Dendritic cell treated with granulocyte-macrophage colony-stimulating factor and Interleukin-4, amounts not matched to agents 40 ng/mL and 50 ng/mL, for 4 days (primary cell): ENCODE measurements around the gene TSHR.
A peak's percentile ranks its signal among the peaks of the same experiment; 100 is the strongest.
"Not testable (repeated sequence)": the region's sequence is repeated elsewhere in the genome, so short reads cannot be mapped to it uniquely, and the experiment has no call there.

Source experiments
- H3K27ac Mint-ChIP-seq: one replicate; pipeline ENCODE4 v1.8.0; 2022; ENCODE audit warnings: mild to moderate bottlenecking, mixed read lengths
- H3K27me3 Mint-ChIP-seq: one replicate; pipeline ENCODE4 v1.8.0; 2022; ENCODE audit warnings: mild to moderate bottlenecking, mixed read lengths
- H3K36me3 Mint-ChIP-seq: one replicate; pipeline ENCODE4 v1.8.0; 2022; ENCODE audit warnings: low read depth, mixed read lengths
- H3K4me1 Mint-ChIP-seq: one replicate; pipeline ENCODE4 v1.8.0; 2022; ENCODE audit warnings: low read depth, mixed read lengths
- H3K4me3 Mint-ChIP-seq: one replicate; pipeline ENCODE4 v1.8.0; 2022; ENCODE audit warnings: mild to moderate bottlenecking, moderate library complexity, mixed read lengths
- H3K9me3 Mint-ChIP-seq: one replicate; pipeline ENCODE4 v1.8.0; 2022; ENCODE audit warnings: mixed read lengths
- intact Hi-C: fragments of 100-400 bp; cut with micrococcal nuclease; formaldehyde crosslinking; loops from one replicate; pipeline ENCODE4 v1.15.0; 2022

TSHR gene

DNA sequence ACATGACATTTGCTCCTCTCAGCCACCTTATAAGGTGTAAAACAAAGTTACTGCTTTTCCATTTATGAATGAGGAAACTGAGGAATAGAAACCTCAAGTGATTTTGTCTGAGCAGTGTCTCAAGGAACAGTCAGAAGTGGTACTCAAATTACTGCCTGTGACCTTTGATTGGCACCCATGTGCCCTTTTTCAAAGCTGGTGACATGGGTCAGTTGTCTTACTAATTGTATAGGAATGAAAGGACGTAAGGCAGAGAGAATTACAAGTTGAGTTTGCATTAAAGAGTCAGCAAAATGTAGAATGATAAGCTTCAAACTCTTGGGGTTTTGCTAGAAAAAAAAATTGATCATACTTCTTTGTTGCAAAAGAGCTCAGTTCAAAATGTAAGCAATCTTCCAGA, 136.2 kb downstream of the TSHR start:
- Mint-ChIP-seq H3K4me3 (no peak overlapping the region), H3K27me3 (no peaks in the 10 kb centered on the region), H3K9me3 (no peaks in the 10 kb centered on the region), H3K36me3 (no peaks in the 10 kb centered on the region), H3K4me1 (peaks cover 5% of the 10 kb centered on the region), H3K27ac (no peak overlapping the region)
- intact Hi-C loops = no loop called here

DNA sequence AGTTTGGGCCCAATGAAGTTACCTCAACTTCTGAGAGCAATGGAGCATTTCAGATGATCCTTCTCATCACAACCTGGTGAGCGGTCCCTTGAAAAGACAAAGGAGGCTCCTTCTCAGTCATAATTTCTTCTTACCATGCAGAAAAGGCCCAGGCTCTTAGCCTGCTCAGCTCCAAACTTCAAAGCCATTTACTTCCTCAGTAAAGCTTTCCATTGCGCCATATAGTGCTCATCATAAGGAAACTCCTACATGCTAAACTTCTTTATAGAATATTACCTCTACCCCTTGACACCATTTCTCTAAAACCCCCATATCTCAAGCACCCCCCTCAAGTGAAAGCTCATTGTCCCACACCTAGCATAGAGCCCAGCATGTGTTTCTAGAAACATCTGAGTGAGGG, 138.2 kb downstream of the TSHR start:
- H3K36me3 Mint-ChIP-seq = no peaks in the 10 kb centered on the region
- no peak overlapping the region for H3K27ac Mint-ChIP-seq
- H3K27me3 Mint-ChIP-seq = no peaks in the 10 kb centered on the region
- H3K9me3 Mint-ChIP-seq = no peaks in the 10 kb centered on the region
- H3K4me1 Mint-ChIP-seq = peaks cover 5% of the 10 kb centered on the region
- no peak overlapping the region for H3K4me3 Mint-ChIP-seq
- intact Hi-C loops = no loop called here

DNA sequence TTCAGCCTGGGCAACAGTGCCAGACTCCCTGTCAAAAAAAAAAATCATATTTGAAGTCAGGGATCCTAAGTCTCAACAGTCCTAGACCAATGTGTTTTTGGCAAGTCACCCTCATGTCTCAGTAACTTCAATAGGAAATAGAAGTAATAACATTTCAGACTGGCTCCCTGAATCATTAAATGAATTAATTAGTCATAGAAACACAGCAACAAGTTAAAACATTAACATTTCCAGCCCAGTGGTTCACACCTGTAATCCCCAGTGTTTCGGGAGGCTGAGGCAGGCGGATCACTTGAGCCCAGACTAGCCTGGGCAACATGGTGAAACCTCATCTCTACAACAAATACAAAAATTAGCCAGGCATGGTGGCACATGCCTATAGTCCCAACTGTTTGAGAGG, 140.1 kb downstream of the TSHR start:
- Mint-ChIP-seq H3K4me3 (no peak overlapping the region), H3K4me1 (peaks cover 5% of the 10 kb centered on the region), H3K36me3 (no peaks in the 10 kb centered on the region), H3K27ac (no peak overlapping the region), H3K27me3 (no peaks in the 10 kb centered on the region), H3K9me3 (no peaks in the 10 kb centered on the region)
- intact Hi-C loops = no loop called here

DNA sequence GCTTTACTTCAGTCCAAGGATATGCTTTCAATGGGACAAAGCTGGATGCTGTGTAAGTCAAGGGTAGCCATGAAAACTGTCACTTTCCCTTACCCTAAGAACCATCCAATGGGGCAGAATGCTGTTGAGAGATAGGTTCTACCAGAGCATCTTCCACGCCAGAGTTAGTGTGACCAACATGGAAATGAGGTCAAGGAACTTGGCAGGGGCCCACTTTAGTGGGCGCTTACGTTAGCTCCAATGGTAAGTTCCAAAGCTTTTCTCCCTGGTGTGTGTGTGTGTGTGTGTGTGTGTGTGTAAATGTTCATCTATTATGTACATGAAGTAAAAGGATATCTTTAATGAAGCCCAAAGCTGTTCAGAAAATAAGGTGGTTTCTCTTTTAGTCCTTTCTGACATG, 141.2 kb downstream of the TSHR start:
- Mint-ChIP-seq H3K36me3 (no peaks in the 10 kb centered on the region), H3K4me1 (peaks cover 5% of the 10 kb centered on the region), H3K4me3 (no peak overlapping the region), H3K9me3 (no peaks in the 10 kb centered on the region), H3K27ac (no peak overlapping the region), H3K27me3 (no peaks in the 10 kb centered on the region)
- intact Hi-C loops = no loop called here

DNA sequence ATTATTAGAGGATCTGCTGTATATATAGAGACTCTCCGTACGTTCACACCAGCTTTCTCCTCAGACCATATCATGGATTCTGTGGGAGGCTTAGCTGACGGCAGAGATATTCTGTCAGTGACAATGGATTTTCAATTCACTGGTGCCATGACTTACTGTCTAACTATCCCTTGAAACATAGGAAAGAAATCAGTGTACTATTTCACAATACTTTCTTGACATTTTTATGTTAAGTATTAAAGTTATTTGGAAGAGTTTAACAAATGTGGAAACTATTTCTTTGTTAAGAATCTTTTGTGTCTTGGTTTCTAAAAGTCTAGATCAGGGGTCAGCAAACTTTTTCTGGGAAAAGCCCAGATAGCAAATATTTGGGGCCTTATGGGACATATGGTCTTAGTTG, 146.8 kb downstream of the TSHR start:
- H3K36me3 Mint-ChIP-seq = no peaks in the 10 kb centered on the region

DNA sequence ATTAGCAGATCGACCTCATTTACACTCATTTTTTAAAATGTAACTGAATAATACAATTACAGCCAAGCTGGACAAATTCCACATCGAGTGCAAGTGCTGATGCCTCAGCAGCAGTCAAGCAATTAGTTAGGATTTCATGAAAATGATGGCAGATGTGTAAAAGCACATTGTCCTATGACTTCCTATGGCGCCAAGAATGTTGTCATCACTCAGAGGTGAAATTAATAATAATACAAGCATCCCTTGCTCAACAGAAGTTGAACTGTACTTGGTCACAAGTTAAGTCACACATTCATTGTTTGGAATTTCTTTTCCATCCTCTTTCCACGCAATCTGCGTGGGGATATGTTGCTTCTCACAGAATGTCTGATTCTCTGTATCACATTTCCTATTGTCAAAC, 148.0 kb downstream of the TSHR start:
- Mint-ChIP-seq H3K27me3 (no peaks in the 10 kb centered on the region), H3K36me3 (no peaks in the 10 kb centered on the region), H3K4me3 (no peak overlapping the region), H3K27ac (no peak overlapping the region), H3K4me1 (no peaks in the 10 kb centered on the region), H3K9me3 (no peaks in the 10 kb centered on the region)
- intact Hi-C loops = no loop called here

More for the DNA sequence above, 146.8 kb downstream of the TSHR start:
- Mint-ChIP-seq H3K27me3 (no peaks in the 10 kb centered on the region), H3K4me1 (no peaks in the 10 kb centered on the region), H3K27ac (no peak overlapping the region), H3K4me3 (no peak overlapping the region), H3K9me3 (no peaks in the 10 kb centered on the region)
- intact Hi-C loops = no loop called here

DNA sequence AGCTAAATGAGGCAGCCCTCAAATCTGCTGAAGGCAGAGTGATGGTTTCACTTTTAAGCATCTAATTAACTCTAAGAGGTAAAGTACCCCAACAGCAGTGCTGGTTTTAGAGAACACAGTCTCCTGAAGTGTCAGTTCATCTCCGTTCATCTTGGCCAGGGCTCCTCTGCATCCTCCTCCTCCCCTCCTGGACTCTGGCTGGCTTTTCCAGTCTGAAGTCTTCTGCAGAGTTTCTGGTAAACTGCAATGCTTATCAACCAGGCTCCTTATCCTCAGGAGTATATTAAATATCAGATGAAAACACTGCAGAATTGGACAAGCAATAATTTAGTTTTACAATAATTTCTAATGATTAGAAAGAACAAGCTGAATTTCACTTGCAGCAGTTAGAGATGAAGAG, 150.0 kb downstream of the TSHR start:
- Mint-ChIP-seq H3K36me3 (no peaks in the 10 kb centered on the region), H3K4me3 (no peak overlapping the region), H3K27ac (no peak overlapping the region), H3K9me3 (no peaks in the 10 kb centered on the region), H3K27me3 (no peaks in the 10 kb centered on the region), H3K4me1 (no peaks in the 10 kb centered on the region)
- intact Hi-C loops = no loop called here

DNA sequence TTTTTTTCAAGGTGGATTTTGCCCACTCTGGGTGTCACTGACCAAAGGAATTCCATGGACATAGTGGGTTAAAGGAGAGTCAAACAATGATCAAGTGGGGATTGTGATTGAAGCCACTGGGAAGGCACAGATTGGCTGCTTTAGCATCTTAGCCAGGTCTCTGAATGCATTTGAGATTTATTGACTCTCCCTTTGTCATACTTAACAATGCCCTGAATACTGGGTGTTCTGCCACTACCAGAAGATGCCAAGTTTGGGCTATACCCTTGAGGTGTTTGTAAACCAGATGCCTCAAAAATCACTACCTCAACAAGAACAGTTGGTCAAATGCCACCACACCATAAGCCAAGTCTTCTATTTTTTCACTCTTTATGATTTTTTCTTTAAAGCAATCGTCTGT, 150.5 kb downstream of the TSHR start:
- Mint-ChIP-seq H3K27me3 (no peaks in the 10 kb centered on the region), H3K36me3 (no peaks in the 10 kb centered on the region), H3K9me3 (no peaks in the 10 kb centered on the region), H3K4me3 (no peak overlapping the region), H3K4me1 (no peaks in the 10 kb centered on the region), H3K27ac (no peak overlapping the region)
- intact Hi-C loops = no loop called here

DNA sequence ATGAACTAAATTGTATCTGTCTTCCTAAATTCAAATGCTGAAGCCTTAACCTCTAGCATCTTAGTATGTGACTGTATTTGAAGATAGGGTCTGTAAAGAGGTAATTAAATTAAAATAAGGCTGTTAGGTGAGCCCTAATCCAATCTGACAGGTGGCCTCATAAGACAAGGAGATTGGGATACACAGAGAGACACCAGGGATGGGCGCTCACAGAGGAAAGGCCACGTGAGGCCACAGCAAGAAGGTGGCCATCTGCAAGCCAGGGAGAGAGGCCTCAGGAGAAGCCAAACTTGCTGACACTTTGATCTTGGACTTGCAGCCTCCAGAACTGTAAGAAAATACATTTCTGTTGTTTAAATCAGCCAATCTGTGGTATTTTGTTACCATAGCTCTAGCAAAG, 154.8 kb downstream of the TSHR start:
- intact Hi-C loops = no loop called here
- Mint-ChIP-seq H3K36me3 (no peaks in the 10 kb centered on the region), H3K4me1 (peaks cover 15% of the 10 kb centered on the region), H3K27me3 (no peaks in the 10 kb centered on the region), H3K9me3 (no peaks in the 10 kb centered on the region), H3K27ac (no peak overlapping the region), H3K4me3 (no peak overlapping the region)

DNA sequence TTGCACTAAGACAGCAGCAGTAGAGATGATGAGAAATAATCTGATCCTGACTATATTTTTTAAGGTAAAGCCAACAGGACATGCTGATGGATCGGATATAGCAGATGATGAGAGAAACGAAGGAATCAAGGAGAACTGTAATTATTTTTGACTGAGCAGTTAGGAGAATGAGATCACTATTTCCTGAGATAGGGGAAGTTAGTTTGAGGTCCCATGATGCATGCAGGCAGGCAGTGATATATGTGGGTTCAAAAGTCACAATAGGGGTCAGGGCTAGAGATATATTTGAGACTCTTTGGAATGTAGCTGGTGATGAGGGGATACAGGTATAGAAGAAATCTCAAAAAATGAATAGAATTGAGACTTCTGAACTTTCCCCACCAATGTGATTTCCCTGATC, 157.8 kb downstream of the TSHR start:
- Mint-ChIP-seq H3K4me1 (peaks cover 15% of the 10 kb centered on the region), H3K4me3 (no peak overlapping the region), H3K9me3 (no peaks in the 10 kb centered on the region), H3K27me3 (no peaks in the 10 kb centered on the region), H3K36me3 (no peaks in the 10 kb centered on the region), H3K27ac (no peak overlapping the region)
- intact Hi-C loops = no loop called here

DNA sequence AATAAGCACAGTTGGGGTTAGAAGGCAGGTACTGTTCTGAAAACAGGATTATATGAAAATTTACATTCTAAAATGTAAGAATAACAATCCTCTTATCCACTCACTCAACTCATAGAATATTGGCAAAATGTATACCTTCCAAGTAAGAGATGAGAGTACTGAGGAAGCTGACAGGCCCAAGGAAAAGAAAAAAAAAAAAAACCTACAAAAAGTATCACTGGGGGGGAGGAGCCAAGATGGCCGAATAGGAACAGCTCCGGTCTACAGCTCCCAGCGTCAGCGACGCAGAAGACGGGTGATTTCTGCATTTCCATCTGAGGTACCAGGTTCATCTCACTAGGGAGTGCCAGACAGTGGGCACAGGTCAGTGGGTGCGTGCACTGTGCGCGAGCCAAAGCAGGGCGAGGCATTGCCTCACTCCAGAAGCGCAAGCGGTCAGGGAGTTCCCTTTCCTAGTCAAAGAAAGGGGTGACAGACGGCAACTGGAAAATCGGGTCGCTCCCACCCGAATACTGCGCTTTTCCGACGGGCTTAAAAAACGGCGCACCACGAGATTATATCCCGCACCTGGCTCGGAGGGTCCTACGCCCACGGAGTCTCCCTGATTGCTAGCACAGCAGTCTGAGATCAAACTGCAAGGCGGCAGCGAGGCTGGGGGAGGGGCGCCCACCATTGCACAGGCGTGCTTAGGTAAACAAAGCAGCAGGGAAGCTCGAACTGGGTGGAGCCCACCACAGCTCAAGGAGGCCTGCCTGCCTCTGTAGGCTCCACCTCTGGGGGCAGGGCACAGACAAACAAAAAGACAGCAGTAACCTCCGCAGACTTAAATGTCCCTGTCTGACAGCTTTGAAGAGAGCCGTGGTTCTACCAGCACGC, 158.8 kb downstream of the TSHR start:
- H3K9me3 Mint-ChIP-seq, H3K4me3 Mint-ChIP-seq, intact Hi-C loops, H3K36me3 Mint-ChIP-seq, H3K27me3 Mint-ChIP-seq, H3K27ac Mint-ChIP-seq: not testable (repeated sequence)
- H3K4me1 Mint-ChIP-seq = peaks cover 15% of the 10 kb centered on the region

DNA sequence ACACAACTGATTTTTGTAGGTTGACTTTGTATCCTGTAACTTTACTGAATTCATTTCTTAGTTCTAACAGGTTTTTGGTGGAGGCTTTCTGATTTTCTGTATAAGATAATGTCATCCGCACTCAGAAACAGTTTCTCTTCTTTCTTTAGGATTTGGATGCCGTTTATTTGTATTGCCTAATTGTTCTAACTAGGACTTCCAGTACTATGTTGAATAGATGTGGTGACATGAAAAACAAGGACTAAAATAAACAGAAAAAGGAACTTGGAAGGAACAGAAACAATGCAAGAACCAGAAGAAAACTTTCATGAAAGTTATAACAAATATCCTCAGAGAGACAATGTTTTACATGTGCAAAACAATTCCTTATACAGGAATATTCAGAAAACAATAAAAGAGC, 165.1 kb downstream of the TSHR start:
- H3K4me1 Mint-ChIP-seq = peaks cover 28% of the 10 kb centered on the region
- intact Hi-C loops = no loop called here
- H3K27ac Mint-ChIP-seq = peak overlapping the region; percentile 70
- no peaks in the 10 kb centered on the region for H3K27me3 Mint-ChIP-seq
- no peaks in the 10 kb centered on the region for H3K9me3 Mint-ChIP-seq
- no peak overlapping the region for H3K4me3 Mint-ChIP-seq
- no peaks in the 10 kb centered on the region for H3K36me3 Mint-ChIP-seq

DNA sequence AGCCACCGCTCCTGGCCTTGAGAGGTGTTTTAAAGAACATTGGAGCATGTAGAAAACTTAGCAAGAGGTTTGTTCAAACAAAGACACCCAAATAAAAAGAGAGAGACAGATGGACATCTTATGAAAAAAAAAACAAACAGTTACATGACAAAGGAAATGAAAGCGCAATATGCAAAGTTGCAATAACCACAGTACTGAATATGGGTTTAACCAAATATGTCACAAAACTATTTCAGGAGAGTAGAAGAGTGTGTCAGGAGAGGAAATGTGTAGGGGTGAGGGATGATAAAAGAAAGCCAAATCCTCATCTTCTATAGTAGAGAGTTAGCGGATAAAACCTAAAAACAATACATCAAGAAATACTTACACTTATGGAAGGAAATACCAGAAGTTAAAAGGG, 166.9 kb downstream of the TSHR start:
- H3K4me1 Mint-ChIP-seq = peaks cover 32% of the 10 kb centered on the region
- no peak overlapping the region for H3K4me3 Mint-ChIP-seq
- peaks cover 2% of the 10 kb centered on the region for H3K9me3 Mint-ChIP-seq
- no peak overlapping the region for H3K27ac Mint-ChIP-seq
- no peaks in the 10 kb centered on the region for H3K27me3 Mint-ChIP-seq
- H3K36me3 Mint-ChIP-seq = no peaks in the 10 kb centered on the region
- intact Hi-C loops = no loop called here

DNA sequence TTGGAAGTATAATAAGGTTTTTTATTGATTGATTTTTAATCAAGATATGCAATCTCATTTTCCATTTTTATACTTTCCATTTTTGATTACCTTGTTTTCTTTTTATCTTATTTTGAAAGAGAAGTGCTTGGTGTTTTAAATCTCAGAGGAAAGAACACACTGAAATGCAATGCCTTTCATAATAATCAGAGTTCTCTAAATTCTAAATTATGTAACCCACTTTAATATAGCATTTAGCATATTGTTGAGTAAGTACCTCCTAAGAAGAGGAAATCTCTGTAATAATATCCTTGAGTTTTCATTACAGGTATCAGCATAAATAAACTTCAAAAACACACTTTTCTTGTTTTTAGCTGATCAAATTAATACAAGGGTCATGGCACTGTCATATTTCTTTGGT, 168.4 kb downstream of the TSHR start:
- no peak overlapping the region for H3K4me3 Mint-ChIP-seq
- peaks cover 32% of the 10 kb centered on the region for H3K4me1 Mint-ChIP-seq
- intact Hi-C loops = no loop called here
- H3K36me3 Mint-ChIP-seq = no peaks in the 10 kb centered on the region
- H3K27me3 Mint-ChIP-seq = no peaks in the 10 kb centered on the region
- H3K9me3 Mint-ChIP-seq = peaks cover 7% of the 10 kb centered on the region
- H3K27ac Mint-ChIP-seq = no peak overlapping the region

DNA sequence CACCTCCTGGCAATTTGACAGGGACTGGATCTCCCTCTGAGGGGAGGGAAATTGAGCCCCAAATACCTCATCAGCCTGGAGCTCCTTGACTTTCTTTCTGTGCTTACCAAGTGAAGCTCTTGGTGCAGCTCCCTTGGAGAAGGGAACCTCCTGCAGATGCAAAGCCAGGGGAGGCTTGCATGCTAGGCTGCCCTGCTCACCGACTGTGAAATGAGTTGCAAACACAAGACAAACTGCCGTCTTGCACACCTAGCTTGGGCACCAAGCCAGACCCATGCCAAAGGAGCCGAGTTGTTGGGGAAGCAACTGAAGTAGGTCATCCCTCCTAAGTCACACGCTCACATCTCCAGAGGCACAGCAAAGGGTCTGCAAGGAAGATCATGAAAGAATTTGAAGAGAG, 170.1 kb downstream of the TSHR start:
- Mint-ChIP-seq H3K4me1 (peaks cover 25% of the 10 kb centered on the region), H3K27me3 (no peaks in the 10 kb centered on the region), H3K27ac (no peak overlapping the region), H3K9me3 (peaks cover 7% of the 10 kb centered on the region), H3K4me3 (no peak overlapping the region), H3K36me3 (no peaks in the 10 kb centered on the region)
- intact Hi-C loops = no loop called here
